Peyer's patch (tissue), 4 donors: ENCODE results near the gene CXCL17. TPM values are rescaled to one million over a fixed set of nuclear protein-coding genes. Genes with fewer than 3 reads are reported as not detected.

Experiments
- DNase-seq, 3 donors: peaks; one replicate each; pipeline ENCODE4 v3.0.0-alpha.2; 2017 to 2019
- H3K27ac ChIP-seq, 4 donors: fragments of 200-600 bp; sonication (generic); one replicate each; pipeline ENCODE4 v1.5.1; 2016 to 2019
- H3K27me3 ChIP-seq, 2 donors: fragments of 200-600 bp; sonication (generic); one replicate each; pipeline ENCODE4 v1.5.1; 2019
- H3K36me3 ChIP-seq, 3 donors: fragments of 200-600 bp; sonication (generic); one replicate each; pipeline ENCODE4 v1.5.1; 2016 to 2019
- H3K4me1 ChIP-seq, 4 donors: fragments of 200-600 bp; sonication (generic); one replicate each; pipeline ENCODE4 v1.5.1; 2016 to 2019
- H3K4me3 ChIP-seq, 4 donors: fragments of 200-600 bp; sonication (generic); 1 replicate in 3 of 4; 2 replicates in 1 of 4; pipeline ENCODE4 v1.5.1; 2016 to 2019; ENCODE audit warnings: mild to moderate bottlenecking in 1 of 4
- H3K9me3 ChIP-seq, 4 donors: fragments of 200-600 bp; sonication (generic); one replicate each; pipeline ENCODE4 v1.5.1; 2016 to 2019; ENCODE audit warnings: mild to moderate bottlenecking in 1 of 4
- CTCF ChIP-seq, 6 experiments: fragments of 450-650 bp in 4 of 6; fragments of 200-600 bp in 2 of 6; sonication (generic) in 1 of 6; IDR thresholded peaks; one replicate each; pipeline ENCODE4 v1.5.1; 2017 to 2019; ENCODE audit warnings: antibody characterized with exemption in 6 of 6, mild to moderate bottlenecking in 3 of 6, moderate library complexity in 1 of 6
- POLR2A ChIP-seq, 2 donors: fragments of 450-650 bp; IDR thresholded peaks; one replicate each; pipeline ENCODE4 v1.5.1; 2017; ENCODE audit warnings: antibody characterized with exemption in 2 of 2, mild to moderate bottlenecking in 2 of 2, moderate library complexity in 2 of 2
- total RNA-seq, 4 donors: library from RNA; depleted of rRNA; stranded (reverse); fragments of >200 nt; gene quantifications; one replicate each; pipeline ENCODE4 v1.1.0, GENCODE V29; 2016

CXCL17 gene
- total RNA-seq, 4 donors from 2014 or later, result not detected

- H3K36me3 ChIP-seq, result no peaks in the 10 kb centered on the region
- no peak overlapping the region for H3K4me3 ChIP-seq
- no peak for TF ChIP-seq POLR2A (IDR thresholded peaks at IDR 0.05)
- TF ChIP-seq CTCF (IDR thresholded peaks at IDR 0.05), result no peak
- H3K9me3 ChIP-seq, result no peaks in the 10 kb centered on the region
- H3K27ac ChIP-seq, result no peak overlapping the region
- H3K27me3 ChIP-seq, result no peaks in the 10 kb centered on the region
- H3K4me1 ChIP-seq, result no peaks in the 10 kb centered on the region
- DNase-seq, result no peak
Observed at GRCh38 chr19:42469311-42470235, 26.8 kb upstream of the CXCL17 start.

GRCh38 chr19:42468273-42468796 lies 25.6 kb upstream of the CXCL17 start:
- Histone ChIP-seq H3K4me1 (no peaks in the 10 kb centered on the region), H3K36me3 (no peaks in the 10 kb centered on the region), H3K9me3 (no peaks in the 10 kb centered on the region), H3K4me3 (no peak overlapping the region), H3K27ac (no peak overlapping the region), H3K27me3 (no peaks in the 10 kb centered on the region)
- no peak for TF ChIP-seq POLR2A (IDR thresholded peaks at IDR 0.05)
- TF ChIP-seq CTCF (IDR thresholded peaks at IDR 0.05), result no peak
- DNase-seq, result peak in 2 of 3 donors; percentile 49 to 71

GRCh38 chr19:42467183-42467760 lies 24.5 kb upstream of the CXCL17 start:
- no peak overlapping the region for H3K27ac ChIP-seq
- H3K4me1 ChIP-seq, result peaks cover 0 to 8% (median 0%) of the 10 kb centered on the region in 4 donors
- no peaks in the 10 kb centered on the region for H3K9me3 ChIP-seq
- no peaks in the 10 kb centered on the region for H3K27me3 ChIP-seq
- H3K4me3 ChIP-seq, result no peak overlapping the region
- H3K36me3 ChIP-seq, result no peaks in the 10 kb centered on the region
- DNase-seq, result no peak
- TF ChIP-seq CTCF (IDR thresholded peaks at IDR 0.05), result no peak
- TF ChIP-seq POLR2A (IDR thresholded peaks at IDR 0.05), result no peak

- no peaks in the 10 kb centered on the region for H3K9me3 ChIP-seq
- TF ChIP-seq CTCF (IDR thresholded peaks at IDR 0.05) (no peak), POLR2A (IDR thresholded peaks at IDR 0.05) (no peak)
- no peaks in the 10 kb centered on the region for H3K27me3 ChIP-seq
- no peaks in the 10 kb centered on the region for H3K36me3 ChIP-seq
- no peak overlapping the region for H3K4me3 ChIP-seq
- H3K27ac ChIP-seq, result peak overlapping the region in 2 of 4 donors; percentile 13 to 33
- DNase-seq, result no peak
- peaks cover 0 to 12% (median 0%) of the 10 kb centered on the region in 4 donors for H3K4me1 ChIP-seq
Observed at GRCh38 chr19:42466521-42467182, 23.9 kb upstream of the CXCL17 start.

GRCh38 chr19:42465827-42466280 lies 23.1 kb upstream of the CXCL17 start:
- no peaks in the 10 kb centered on the region for H3K36me3 ChIP-seq
- peak in 2 of 3 donors; percentile 62 to 72 for DNase-seq
- H3K27ac ChIP-seq, result peak overlapping the region in 2 of 4 donors; percentile 13 to 33
- H3K9me3 ChIP-seq, result no peaks in the 10 kb centered on the region
- TF ChIP-seq CTCF (IDR thresholded peaks at IDR 0.05), result peak in 2 of 6 experiments; percentile 20 to 23
- no peak for TF ChIP-seq POLR2A (IDR thresholded peaks at IDR 0.05)
- H3K4me3 ChIP-seq, result no peak overlapping the region
- no peaks in the 10 kb centered on the region for H3K27me3 ChIP-seq
- H3K4me1 ChIP-seq, result peaks cover 0 to 12% (median 0%) of the 10 kb centered on the region in 4 donors
